ENCODE data around the gene INS.

GRCh38 chr11:2136952-2137201 is 24.1 kb downstream of the INS start:
- TF ChIP-seq CTCF (IDR thresholded peaks at IDR 0.05) (no peak), EZH2 (IDR thresholded peaks at IDR 0.05; ENCODE audit: borderline replicate concordance, insufficient read depth, low read depth, low read length, poor library complexity, severe bottlenecking) (no peak)
